Memory B cell (primary cell): ENCODE data around the gene ADCYAP1R1.

Source experiments
- ATAC-seq: fragments of 150-1000 bp; cut with Tn5 transposase; 2 replicates; pipeline ENCODE4 v1.10.0; 2021; ENCODE audit warnings: low read depth, mild to moderate bottlenecking, moderate library complexity
- DNase-seq, 2 donors: peaks; one replicate each; pipeline ENCODE4 v3.0.0; 2022; ENCODE audit warnings: low spot score in 2 of 2
- H3K27ac Mint-ChIP-seq: one replicate; pipeline ENCODE4 v1.8.0; 2022; ENCODE audit warnings: mild to moderate bottlenecking, moderate library complexity, mixed read lengths
- H3K27me3 Mint-ChIP-seq: one replicate; pipeline ENCODE4 v1.8.0; 2022; ENCODE audit warnings: mixed read lengths
- H3K36me3 Mint-ChIP-seq: one replicate; pipeline ENCODE4 v1.8.0; 2022; ENCODE audit warnings: mild to moderate bottlenecking, mixed read lengths
- H3K4me1 Mint-ChIP-seq: one replicate; pipeline ENCODE4 v1.8.0; 2022; ENCODE audit warnings: mixed read lengths
- H3K4me3 Mint-ChIP-seq: one replicate; pipeline ENCODE4 v1.8.0; 2022; ENCODE audit warnings: mild to moderate bottlenecking, moderate library complexity, mixed read lengths
- H3K9me3 Mint-ChIP-seq: one replicate; pipeline ENCODE4 v1.8.0; 2022; ENCODE audit warnings: mixed read lengths

ADCYAP1R1 gene

GRCh38 chr7:31079126-31079823 lies 27.2 kb downstream of the ADCYAP1R1 start:
- H3K27me3 Mint-ChIP-seq = peaks cover 10% of the 10 kb centered on the region
- DNase-seq (no peak), ATAC-seq (no peak)
- no peak overlapping the region for H3K27ac Mint-ChIP-seq
- H3K4me3 Mint-ChIP-seq = no peak overlapping the region
- H3K9me3 Mint-ChIP-seq = no peaks in the 10 kb centered on the region
- no peaks in the 10 kb centered on the region for H3K4me1 Mint-ChIP-seq
- no peaks in the 10 kb centered on the region for H3K36me3 Mint-ChIP-seq

GRCh38 chr7:31079824-31080511 lies 27.9 kb downstream of the ADCYAP1R1 start:
- H3K4me1 Mint-ChIP-seq = no peaks in the 10 kb centered on the region
- H3K27ac Mint-ChIP-seq = no peak overlapping the region
- no peaks in the 10 kb centered on the region for H3K9me3 Mint-ChIP-seq

GRCh38 chr7:31080763-31081162 lies 28.7 kb downstream of the ADCYAP1R1 start:
- H3K27ac Mint-ChIP-seq = no peak overlapping the region
- ATAC-seq = no peak
- H3K9me3 Mint-ChIP-seq = no peaks in the 10 kb centered on the region
- peaks cover 6% of the 10 kb centered on the region for H3K27me3 Mint-ChIP-seq
- H3K4me3 Mint-ChIP-seq = no peak overlapping the region
- H3K4me1 Mint-ChIP-seq = no peaks in the 10 kb centered on the region
- H3K36me3 Mint-ChIP-seq = no peaks in the 10 kb centered on the region
- DNase-seq = no peak

More at GRCh38 chr7:31079824-31080511, 27.9 kb downstream of the ADCYAP1R1 start:
- peaks cover 10% of the 10 kb centered on the region for H3K27me3 Mint-ChIP-seq
- DNase-seq = no peak
- H3K4me3 Mint-ChIP-seq = no peak overlapping the region
- no peaks in the 10 kb centered on the region for H3K36me3 Mint-ChIP-seq
- no peak for ATAC-seq

GRCh38 chr7:31082017-31082416 lies 29.9 kb downstream of the ADCYAP1R1 start:
- Mint-ChIP-seq H3K36me3 (no peaks in the 10 kb centered on the region), H3K27ac (no peak overlapping the region), H3K27me3 (peaks cover 6% of the 10 kb centered on the region)

GRCh38 chr7:31082447-31082846 lies 30.3 kb downstream of the ADCYAP1R1 start:
- no peaks in the 10 kb centered on the region for H3K36me3 Mint-ChIP-seq
- no peaks in the 10 kb centered on the region for H3K9me3 Mint-ChIP-seq

More at GRCh38 chr7:31082017-31082416, 29.9 kb downstream of the ADCYAP1R1 start:
- H3K9me3 Mint-ChIP-seq = no peaks in the 10 kb centered on the region
- no peak overlapping the region for H3K4me3 Mint-ChIP-seq
- ATAC-seq (no peak), DNase-seq (no peak)
- H3K4me1 Mint-ChIP-seq = no peaks in the 10 kb centered on the region

GRCh38 chr7:31083210-31083786 lies 31.2 kb downstream of the ADCYAP1R1 start:
- Mint-ChIP-seq H3K36me3 (no peaks in the 10 kb centered on the region), H3K27ac (no peak overlapping the region), H3K9me3 (no peaks in the 10 kb centered on the region), H3K27me3 (peaks cover 6% of the 10 kb centered on the region), H3K4me3 (no peak overlapping the region), H3K4me1 (no peaks in the 10 kb centered on the region)
- ATAC-seq = no peak
- DNase-seq = no peak

More at GRCh38 chr7:31082447-31082846, 30.3 kb downstream of the ADCYAP1R1 start:
- Mint-ChIP-seq H3K4me1 (no peaks in the 10 kb centered on the region), H3K4me3 (no peak overlapping the region), H3K27me3 (peaks cover 6% of the 10 kb centered on the region), H3K27ac (no peak overlapping the region)
- ATAC-seq (no peak), DNase-seq (no peak)

- H3K36me3 Mint-ChIP-seq = no peaks in the 10 kb centered on the region
- H3K4me1 Mint-ChIP-seq = no peaks in the 10 kb centered on the region
- H3K4me3 Mint-ChIP-seq = no peak overlapping the region
- no peaks in the 10 kb centered on the region for H3K9me3 Mint-ChIP-seq
- H3K27me3 Mint-ChIP-seq = peaks cover 6% of the 10 kb centered on the region
- no peak for ATAC-seq
- no peak overlapping the region for H3K27ac Mint-ChIP-seq
- no peak for DNase-seq
Observed at GRCh38 chr7:31084226-31084625, 32.1 kb downstream of the ADCYAP1R1 start.

GRCh38 chr7:31087351-31087750 lies 35.2 kb downstream of the ADCYAP1R1 start:
- no peaks in the 10 kb centered on the region for H3K4me1 Mint-ChIP-seq
- no peaks in the 10 kb centered on the region for H3K36me3 Mint-ChIP-seq
- no peak for DNase-seq
- no peak overlapping the region for H3K4me3 Mint-ChIP-seq
- peaks cover 5% of the 10 kb centered on the region for H3K27me3 Mint-ChIP-seq
- H3K27ac Mint-ChIP-seq = no peak overlapping the region
- H3K9me3 Mint-ChIP-seq = no peaks in the 10 kb centered on the region
- ATAC-seq = no peak

GRCh38 chr7:31091924-31092434 lies 39.9 kb downstream of the ADCYAP1R1 start:
- no peaks in the 10 kb centered on the region for H3K4me1 Mint-ChIP-seq
- no peak overlapping the region for H3K4me3 Mint-ChIP-seq
- H3K27me3 Mint-ChIP-seq = peaks cover 3% of the 10 kb centered on the region
- no peak for DNase-seq
- no peak for ATAC-seq
- H3K27ac Mint-ChIP-seq = no peak overlapping the region
- H3K9me3 Mint-ChIP-seq = no peaks in the 10 kb centered on the region
- H3K36me3 Mint-ChIP-seq = no peaks in the 10 kb centered on the region

GRCh38 chr7:31092606-31093005 lies 40.5 kb downstream of the ADCYAP1R1 start:
- DNase-seq (no peak), ATAC-seq (no peak)
- Mint-ChIP-seq H3K4me1 (no peaks in the 10 kb centered on the region), H3K36me3 (no peaks in the 10 kb centered on the region), H3K9me3 (no peaks in the 10 kb centered on the region), H3K27me3 (peaks cover 3% of the 10 kb centered on the region), H3K4me3 (no peak overlapping the region), H3K27ac (no peak overlapping the region)

- Mint-ChIP-seq H3K27ac (no peak overlapping the region), H3K4me1 (no peaks in the 10 kb centered on the region), H3K36me3 (no peaks in the 10 kb centered on the region), H3K9me3 (no peaks in the 10 kb centered on the region), H3K4me3 (no peak overlapping the region), H3K27me3 (peaks cover 3% of the 10 kb centered on the region)
- no peak for DNase-seq
- no peak for ATAC-seq
Observed at GRCh38 chr7:31093282-31093681, 41.2 kb downstream of the ADCYAP1R1 start.

- Mint-ChIP-seq H3K4me1 (no peaks in the 10 kb centered on the region), H3K4me3 (no peak overlapping the region), H3K27ac (no peak overlapping the region), H3K9me3 (no peaks in the 10 kb centered on the region), H3K27me3 (peaks cover 3% of the 10 kb centered on the region), H3K36me3 (no peaks in the 10 kb centered on the region)
- ATAC-seq (no peak), DNase-seq (no peak)
Observed at GRCh38 chr7:31094271-31094670, 42.2 kb downstream of the ADCYAP1R1 start.

GRCh38 chr7:31095286-31096197 lies 43.4 kb downstream of the ADCYAP1R1 start:
- H3K36me3 Mint-ChIP-seq = no peaks in the 10 kb centered on the region
- H3K4me3 Mint-ChIP-seq = no peak overlapping the region
- H3K27me3 Mint-ChIP-seq = peaks cover 3% of the 10 kb centered on the region
- no peak for ATAC-seq
- no peaks in the 10 kb centered on the region for H3K4me1 Mint-ChIP-seq
- DNase-seq = no peak
- H3K9me3 Mint-ChIP-seq = no peaks in the 10 kb centered on the region
- H3K27ac Mint-ChIP-seq = no peak overlapping the region
